ENCODE results near the gene KLHL29. TPM values are rescaled to one million over a fixed set of nuclear protein-coding genes. Genes with fewer than 3 reads are reported as not detected.

KLHL29 gene
- total RNA-seq, 4 donors from 2014 or later: 39.6 to 52.0 (median 40.4) TPM

DNA sequence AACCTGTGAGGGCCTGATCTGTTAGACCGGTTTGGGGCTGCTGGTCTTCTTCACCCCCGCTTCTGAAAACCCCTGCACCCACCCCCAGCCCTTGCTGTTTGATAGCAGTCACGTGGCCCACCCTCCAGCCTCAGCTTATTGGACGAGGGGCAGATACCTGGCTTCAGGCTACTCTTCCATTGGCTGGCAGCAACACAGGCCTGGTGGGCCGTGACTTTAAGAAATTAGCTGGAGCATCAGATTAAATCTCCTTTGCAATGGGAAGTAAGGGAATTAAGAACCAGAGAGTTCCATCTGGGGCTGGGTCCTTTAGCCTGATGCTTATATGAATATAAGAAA is 107.3 kb downstream of the KLHL29 start:
- H3K9me3 ChIP-seq: no peaks in the 10 kb centered on the region
- peak overlapping the region in 1 of 4 donors; percentile 65 for H3K27ac ChIP-seq
- DNase-seq (ENCODE audit: low spot score in 2 of 2): no peak
- WGBS, 2 donors: 77% methylated on average over 5 of the region's 5 CpGs
- no peak overlapping the region for H3K4me3 ChIP-seq
- TF ChIP-seq EP300 (IDR thresholded peaks at IDR 0.05) (no peak), POLR2A (IDR thresholded peaks at IDR 0.05) (no peak)
- TF ChIP-seq, protein P1, sequence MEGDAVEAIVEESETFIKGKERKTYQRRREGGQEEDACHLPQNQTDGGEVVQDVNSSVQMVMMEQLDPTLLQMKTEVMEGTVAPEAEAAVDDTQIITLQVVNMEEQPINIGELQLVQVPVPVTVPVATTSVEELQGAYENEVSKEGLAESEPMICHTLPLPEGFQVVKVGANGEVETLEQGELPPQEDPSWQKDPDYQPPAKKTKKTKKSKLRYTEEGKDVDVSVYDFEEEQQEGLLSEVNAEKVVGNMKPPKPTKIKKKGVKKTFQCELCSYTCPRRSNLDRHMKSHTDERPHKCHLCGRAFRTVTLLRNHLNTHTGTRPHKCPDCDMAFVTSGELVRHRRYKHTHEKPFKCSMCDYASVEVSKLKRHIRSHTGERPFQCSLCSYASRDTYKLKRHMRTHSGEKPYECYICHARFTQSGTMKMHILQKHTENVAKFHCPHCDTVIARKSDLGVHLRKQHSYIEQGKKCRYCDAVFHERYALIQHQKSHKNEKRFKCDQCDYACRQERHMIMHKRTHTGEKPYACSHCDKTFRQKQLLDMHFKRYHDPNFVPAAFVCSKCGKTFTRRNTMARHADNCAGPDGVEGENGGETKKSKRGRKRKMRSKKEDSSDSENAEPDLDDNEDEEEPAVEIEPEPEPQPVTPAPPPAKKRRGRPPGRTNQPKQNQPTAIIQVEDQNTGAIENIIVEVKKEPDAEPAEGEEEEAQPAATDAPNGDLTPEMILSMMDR (IDR thresholded peaks at IDR 0.05): no peak
- no peaks in the 10 kb centered on the region for H3K36me3 ChIP-seq
- no peaks in the 10 kb centered on the region for H3K27me3 ChIP-seq
- peaks cover 0 to 91% (median 27%) of the 10 kb centered on the region in 4 donors for H3K4me1 ChIP-seq

DNA sequence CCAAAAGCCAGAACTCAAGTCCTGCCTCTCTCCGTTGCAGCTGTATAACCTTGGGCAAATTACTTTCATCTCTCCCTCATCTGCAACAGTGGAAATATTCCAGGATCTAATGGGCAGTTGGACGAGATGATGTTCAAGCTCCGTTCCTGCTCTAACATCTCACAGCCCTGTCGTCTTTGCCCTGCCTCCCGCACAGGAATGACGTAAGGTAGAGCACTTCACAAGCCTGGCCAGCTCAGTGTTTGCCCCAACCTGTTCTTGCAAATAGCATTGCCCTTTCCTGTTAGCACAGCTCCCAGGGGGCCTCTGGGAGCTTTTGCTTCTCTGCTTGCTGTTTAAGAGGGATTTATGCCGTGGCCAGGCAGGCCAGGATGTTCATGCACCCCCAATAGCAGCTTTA is 107.9 kb downstream of the KLHL29 start:
- TF ChIP-seq, protein P1 (IDR thresholded peaks at IDR 0.05): no peak
- TF ChIP-seq POLR2A (IDR thresholded peaks at IDR 0.05) (no peak), EP300 (IDR thresholded peaks at IDR 0.05) (no peak)
- Histone ChIP-seq H3K9me3 (no peaks in the 10 kb centered on the region), H3K36me3 (no peaks in the 10 kb centered on the region), H3K4me3 (no peak overlapping the region), H3K4me1 (peaks cover 0 to 91% (median 26%) of the 10 kb centered on the region in 4 donors), H3K27ac (peak overlapping the region in 2 of 4 donors; percentile 5 to 65), H3K27me3 (no peaks in the 10 kb centered on the region)
- no peak for DNase-seq (ENCODE audit: low spot score in 2 of 2)
- 52 to 57% methylated on average over 7 of the region's 7 CpGs for WGBS, 2 donors

DNA sequence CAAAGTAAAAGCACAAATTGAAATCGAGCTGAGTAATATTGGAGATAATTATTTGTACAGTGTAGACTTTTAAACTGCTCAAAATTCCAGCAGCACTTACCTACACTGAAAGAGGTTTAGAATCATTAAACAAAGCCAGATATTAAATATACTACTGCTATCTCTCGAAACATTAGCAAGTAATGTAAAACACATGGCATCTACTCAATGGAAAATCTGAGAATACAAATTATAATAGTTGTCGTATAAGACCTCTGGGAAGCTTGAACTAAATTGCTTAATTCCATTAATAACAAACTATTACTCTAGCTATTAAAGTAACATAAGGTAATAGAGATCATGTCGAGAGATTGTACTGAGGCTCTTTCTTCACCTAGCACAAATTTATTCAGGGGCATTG is 108.9 kb downstream of the KLHL29 start:
- no peak for DNase-seq (ENCODE audit: low spot score in 2 of 2)
- 55 to 74% methylated on average over 4 of the region's 4 CpGs for WGBS, 2 donors

DNA sequence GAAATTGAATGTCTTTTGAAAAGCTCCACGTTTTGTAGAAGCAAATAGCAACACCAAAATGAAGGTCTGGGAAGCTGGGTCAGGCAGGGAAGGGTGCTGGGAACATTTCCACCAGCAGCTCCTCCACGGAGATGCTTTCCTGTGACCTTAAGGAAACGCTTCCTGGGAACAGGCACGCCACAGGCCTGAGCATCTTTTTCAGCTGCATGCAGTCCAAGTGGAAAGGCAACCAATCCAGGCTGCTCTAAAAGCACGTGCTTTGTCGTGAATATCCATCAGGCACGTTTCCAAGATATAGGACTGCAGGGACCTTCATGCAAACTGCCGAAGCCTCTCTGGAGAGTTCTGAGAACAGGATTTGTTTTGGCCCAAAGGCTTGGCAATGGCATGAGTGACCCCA is 109.3 kb downstream of the KLHL29 start:
- WGBS, 2 donors: 40 to 45% methylated on average over 8 of the region's 8 CpGs
- H3K4me1 ChIP-seq: peaks cover 0 to 91% (median 32%) of the 10 kb centered on the region in 4 donors

More for the DNA sequence above, 108.9 kb downstream of the KLHL29 start:
- H3K4me3 ChIP-seq: no peak overlapping the region
- TF ChIP-seq EP300 (IDR thresholded peaks at IDR 0.05): no peak
- TF ChIP-seq POLR2A (IDR thresholded peaks at IDR 0.05): no peak
- TF ChIP-seq, protein P1 (IDR thresholded peaks at IDR 0.05): no peak
- peaks cover 0 to 91% (median 28%) of the 10 kb centered on the region in 4 donors for H3K4me1 ChIP-seq
- H3K9me3 ChIP-seq: no peaks in the 10 kb centered on the region
- no peaks in the 10 kb centered on the region for H3K36me3 ChIP-seq
- no peaks in the 10 kb centered on the region for H3K27me3 ChIP-seq
- H3K27ac ChIP-seq: peak overlapping the region in 1 of 4 donors; percentile 65

DNA sequence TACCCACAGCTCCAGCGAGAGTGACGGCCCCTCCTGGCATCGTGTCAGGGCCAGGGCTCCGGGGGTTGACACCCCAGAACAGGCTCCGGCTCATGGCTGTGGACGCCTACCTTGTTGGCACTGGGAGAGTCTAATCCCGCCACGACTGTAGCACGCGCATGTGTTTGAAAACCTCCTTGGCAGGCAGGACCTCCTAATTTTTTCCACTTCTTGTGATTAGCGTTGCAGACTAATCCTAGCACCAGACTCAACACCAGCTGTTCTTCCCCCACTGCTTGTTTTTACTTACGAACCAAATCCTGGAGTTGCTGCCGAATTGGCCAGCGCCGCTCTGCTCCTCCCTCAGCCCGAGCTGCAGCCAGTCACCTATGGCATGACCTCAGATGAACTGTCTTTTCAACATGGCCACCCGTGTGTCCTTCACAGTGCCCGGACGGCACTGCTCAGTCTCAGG is 110.7 kb downstream of the KLHL29 start:
- DNase-seq (ENCODE audit: low spot score in 2 of 2): no peak
- TF ChIP-seq POLR2A (IDR thresholded peaks at IDR 0.05) (no peak), EP300 (IDR thresholded peaks at IDR 0.05) (no peak)
- TF ChIP-seq, protein P1 (IDR thresholded peaks at IDR 0.05): no peak
- peaks cover 0 to 98% (median 38%) of the 10 kb centered on the region in 4 donors for H3K4me1 ChIP-seq
- 75 to 81% methylated on average over 19 of the region's 19 CpGs for WGBS, 2 donors
- peak overlapping the region in 2 of 4 donors; percentile 40 to 52 for H3K27ac ChIP-seq
- H3K36me3 ChIP-seq: no peaks in the 10 kb centered on the region
- H3K4me3 ChIP-seq: no peak overlapping the region
- no peaks in the 10 kb centered on the region for H3K9me3 ChIP-seq
- H3K27me3 ChIP-seq: no peaks in the 10 kb centered on the region

More for the DNA sequence above, 109.3 kb downstream of the KLHL29 start:
- DNase-seq (ENCODE audit: low spot score in 2 of 2): no peak
- H3K4me3 ChIP-seq: no peak overlapping the region
- H3K27me3 ChIP-seq: no peaks in the 10 kb centered on the region
- H3K9me3 ChIP-seq: no peaks in the 10 kb centered on the region
- H3K27ac ChIP-seq: peak overlapping the region in 1 of 4 donors; percentile 65
- TF ChIP-seq POLR2A (IDR thresholded peaks at IDR 0.05): no peak
- TF ChIP-seq, protein P1 (IDR thresholded peaks at IDR 0.05): no peak
- no peak for TF ChIP-seq EP300 (IDR thresholded peaks at IDR 0.05)
- no peaks in the 10 kb centered on the region for H3K36me3 ChIP-seq

Measured in tibial nerve (tissue), 4 donors.